ENCODE results near the gene PI16. TPM values are rescaled to one million over a fixed set of nuclear protein-coding genes. Genes with fewer than 3 reads are reported as not detected.

PI16 gene, protein sequence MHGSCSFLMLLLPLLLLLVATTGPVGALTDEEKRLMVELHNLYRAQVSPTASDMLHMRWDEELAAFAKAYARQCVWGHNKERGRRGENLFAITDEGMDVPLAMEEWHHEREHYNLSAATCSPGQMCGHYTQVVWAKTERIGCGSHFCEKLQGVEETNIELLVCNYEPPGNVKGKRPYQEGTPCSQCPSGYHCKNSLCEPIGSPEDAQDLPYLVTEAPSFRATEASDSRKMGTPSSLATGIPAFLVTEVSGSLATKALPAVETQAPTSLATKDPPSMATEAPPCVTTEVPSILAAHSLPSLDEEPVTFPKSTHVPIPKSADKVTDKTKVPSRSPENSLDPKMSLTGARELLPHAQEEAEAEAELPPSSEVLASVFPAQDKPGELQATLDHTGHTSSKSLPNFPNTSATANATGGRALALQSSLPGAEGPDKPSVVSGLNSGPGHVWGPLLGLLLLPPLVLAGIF
- total RNA-seq: not detected in 2 replicates
- polyA plus RNA-seq: 0.14 and 0.41 TPM in 2 replicates
- polyA plus RNA-seq (2011; cell fraction: cytosol; rRNA removed): 0.08 and 0.14 TPM in 2 replicates
- 0.25 and 0.28 TPM in 2 replicates for polyA plus RNA-seq (2011; cell fraction: nucleus; rRNA removed)
- 0.40 and 0.82 TPM in 2 replicates for polyA plus RNA-seq (2012)
- polyA minus RNA-seq: 0.29 and 0.42 TPM in 2 replicates
- polyA minus RNA-seq (2011; cell fraction: cytosol; rRNA and poly(A)+ RNA removed): not detected
- not detected in 2 replicates for polyA minus RNA-seq (2011; cell fraction: nucleus; rRNA and poly(A)+ RNA removed)
- Bru-seq, nascent RNA: percentile 9 among the genes with signal in this experiment
- percentile 6 among the genes with signal in this experiment for BruChase-seq, experiment 1, labeled RNA remaining after a 6-hour chase
- percentile 15 among the genes with signal in this experiment for BruChase-seq, experiment 2, labeled RNA remaining after a 2-hour chase
- long read RNA-seq: 0 reads

- TF ChIP-seq FOS (IDR thresholded peaks at IDR 0.05; ENCODE audit: borderline replicate concordance, insufficient read depth, low read length) (no peak), EZH2 (IDR thresholded peaks at IDR 0.05; ENCODE audit: borderline replicate concordance, low read depth, low read length, severe bottlenecking) (no peak), GATA2 (IDR thresholded peaks at IDR 0.05; ENCODE audit: insufficient read depth, insufficient read length, low read depth, low read length) (peak; percentile 65), CTCF (IDR thresholded peaks at IDR 0.05; ENCODE audit: extremely low read depth in 1 of 2, insufficient read depth in 1 of 2, low read depth in 1 of 2, low read length in 2 of 2) (no peak)
- DNase-seq (ENCODE audit: low read depth, low spot score): no peak
- Histone ChIP-seq H3K27ac (ENCODE audit: insufficient read depth, low read depth, low read length) (no peak within 1 kb of the TSS), H3K9ac (replicated peaks; ENCODE audit: extremely low read depth, insufficient read depth, low read length) (no peak within 1 kb of the TSS), H3K4me3 (replicated peaks in 1 of 3; ENCODE audit: insufficient read depth in 1 of 3, low read depth in 1 of 3, low read length in 3 of 3) (no peak within 1 kb of the TSS), H3K79me2 (ENCODE audit: control insufficient read depth, insufficient read depth, low read length) (no peaks in the 10 kb centered on the region), H3K36me3 (ENCODE audit: control insufficient read depth in 2 of 2, extremely low read depth in 1 of 2, insufficient read depth in 2 of 2, low read length in 2 of 2) (no peaks in the 10 kb centered on the region), H3K9me1 (replicated peaks; ENCODE audit: control insufficient read depth, extremely low read depth, insufficient read depth, low read length) (no peaks in the 10 kb centered on the region), H3K9me3 (replicated peaks; ENCODE audit: control insufficient read depth, insufficient read depth, low read length) (no peaks in the 10 kb centered on the region), H3K4me1 (ENCODE audit: control insufficient read depth, extremely low read depth, insufficient read depth, low read length) (peaks cover 10% of the 10 kb centered on the region), H4K20me1 (replicated peaks; ENCODE audit: control insufficient read depth, extremely low read depth, insufficient read depth, low read length) (no peaks in the 10 kb centered on the region), H3K4me2 (ENCODE audit: insufficient read depth, low read length) (no peak within 1 kb of the TSS), H2AFZ (ENCODE audit: low read depth, low read length) (no peak within 1 kb of the TSS), H3K27me3 (ENCODE audit: control insufficient read depth in 2 of 2, insufficient read depth in 2 of 2, low read length in 2 of 2) (no peaks in the 10 kb centered on the region)
- dilution Hi-C loops (cut with MboI; ENCODE audit: extremely low pct_ligation_motif_present, low sequenced_read_pairs): no loop called here
- intact Hi-C loops (cut with micrococcal nuclease): no loop called here
- ChIA-PET CTCF (interaction anchor here (1.3 to 3.2 kb wide), 3 partner anchors 40 to 69 kb away, joined by 3 to 15 read pairs (median 12); partner anchors contain the start of gene C6orf89), POLR2A (no interaction called here)
- no TSS peak for BruUV-seq (replicated peaks)
- no peak for FAIRE-seq
Observed at GRCh38 chr6:36954262-36954931, at the start of gene PI16. Gene PI16, plus strand, starts transcription at chr6:36954738. Its CDS starts 23 bp downstream, at chr6:36954761.
